Aorta (tissue), 5 donors: Measurements from ENCODE around the gene VPS33B. TPM values are rescaled to one million over a fixed set of nuclear protein-coding genes. Genes with fewer than 3 reads are reported as not detected.

Experiments
- ATAC-seq: fragments of 200-7000 bp; cut with Tn5 transposase; one replicate; pipeline ENCODE4 v1.9.1; 2022; ENCODE audit warnings: moderate library complexity; ENCODE audit not compliant: low FRiP score
- DNase-seq, 2 donors: peaks; one replicate each; pipeline ENCODE4 v3.0.0-alpha.2; 2020
- H3K27ac ChIP-seq, 2 donors: one replicate each; pipeline ENCODE4 v1.5.1; 2013; ENCODE audit warnings: low read length in 2 of 2, mild to moderate bottlenecking in 2 of 2, moderate library complexity in 2 of 2, control low read depth in 1 of 2, inconsistent platforms in 1 of 2, low read depth in 1 of 2
- H3K27me3 ChIP-seq, 2 donors: one replicate each; pipeline ENCODE4 v1.6.1; 2013; ENCODE audit warnings: control low read depth in 1 of 2, low read length in 1 of 2, mild to moderate bottlenecking in 1 of 2, moderate library complexity in 1 of 2; ENCODE audit not compliant: insufficient read depth in 2 of 2, control insufficient read depth in 1 of 2
- H3K36me3 ChIP-seq, 2 donors: one replicate each; pipeline ENCODE4 v1.6.1; 2013; ENCODE audit warnings: control low read depth in 1 of 2, low read length in 1 of 2, mild to moderate bottlenecking in 1 of 2; ENCODE audit not compliant: insufficient read depth in 2 of 2, control insufficient read depth in 1 of 2
- H3K4me1 ChIP-seq, 2 donors: one replicate each; pipeline ENCODE4 v1.6.1; 2013; ENCODE audit warnings: low read length in 2 of 2, control low read depth in 1 of 2, mild to moderate bottlenecking in 1 of 2, moderate library complexity in 1 of 2; ENCODE audit not compliant: insufficient read depth in 2 of 2, control insufficient read depth in 1 of 2
- H3K4me3 ChIP-seq, 2 donors: one replicate each; pipeline ENCODE4 v1.5.1; 2013; ENCODE audit warnings: low read length in 2 of 2, control low read depth in 1 of 2, mild to moderate bottlenecking in 1 of 2
- H3K9me3 ChIP-seq: one replicate; pipeline ENCODE4 v1.6.1; 2013; ENCODE audit warnings: mild to moderate bottlenecking, low read length; ENCODE audit not compliant: control insufficient read depth
- WGBS, 2 donors: extraction: QIAGEN DNeasy Blood & Tissue Kit; methylation state at CpG; one replicate each; pipeline ENCODE4 v1.1.7; 2013; 5-methylcytosine and 5-hydroxymethylcytosine counted together
- intact Hi-C, 2 donors: fragments of 100-400 bp; cut with DNase I; formaldehyde crosslinking; loops; one replicate each; pipeline versions ENCODE4 v1.14.2 to v1.15.0; 2022
- polyA plus RNA-seq, 2 donors: library from polyadenylated mRNA; stranded (reverse); fragments of 200-250 nt; gene quantifications; one replicate each; pipeline ENCODE4 v1.2.3, GENCODE V29; 2013
- total RNA-seq, 2 donors: library from RNA; stranded (reverse); fragmentation: NEBNext Ultra II Directional; extraction: Animal tissue kit (Norgen Biotek cat#: 25700); gene quantifications; one replicate each; pipeline ENCODE4 v1.2.1, GENCODE V29; 2021
- donor health status: healthy with polysubstance abuse.
- donor health status: Bipolar disorder and iron deficiency.
- donor health status: DM: no; HTN: no; CAD: no.
- donor health status: DM: no; HTN: no; CAD: no.
- donor health status: DM: yes; HTN: yes; CAD: no.

Gene VPS33B
- total and polyA plus RNA-seq, 4 donors: 4.8 to 14.8 (median 13.8) TPM

DNA sequence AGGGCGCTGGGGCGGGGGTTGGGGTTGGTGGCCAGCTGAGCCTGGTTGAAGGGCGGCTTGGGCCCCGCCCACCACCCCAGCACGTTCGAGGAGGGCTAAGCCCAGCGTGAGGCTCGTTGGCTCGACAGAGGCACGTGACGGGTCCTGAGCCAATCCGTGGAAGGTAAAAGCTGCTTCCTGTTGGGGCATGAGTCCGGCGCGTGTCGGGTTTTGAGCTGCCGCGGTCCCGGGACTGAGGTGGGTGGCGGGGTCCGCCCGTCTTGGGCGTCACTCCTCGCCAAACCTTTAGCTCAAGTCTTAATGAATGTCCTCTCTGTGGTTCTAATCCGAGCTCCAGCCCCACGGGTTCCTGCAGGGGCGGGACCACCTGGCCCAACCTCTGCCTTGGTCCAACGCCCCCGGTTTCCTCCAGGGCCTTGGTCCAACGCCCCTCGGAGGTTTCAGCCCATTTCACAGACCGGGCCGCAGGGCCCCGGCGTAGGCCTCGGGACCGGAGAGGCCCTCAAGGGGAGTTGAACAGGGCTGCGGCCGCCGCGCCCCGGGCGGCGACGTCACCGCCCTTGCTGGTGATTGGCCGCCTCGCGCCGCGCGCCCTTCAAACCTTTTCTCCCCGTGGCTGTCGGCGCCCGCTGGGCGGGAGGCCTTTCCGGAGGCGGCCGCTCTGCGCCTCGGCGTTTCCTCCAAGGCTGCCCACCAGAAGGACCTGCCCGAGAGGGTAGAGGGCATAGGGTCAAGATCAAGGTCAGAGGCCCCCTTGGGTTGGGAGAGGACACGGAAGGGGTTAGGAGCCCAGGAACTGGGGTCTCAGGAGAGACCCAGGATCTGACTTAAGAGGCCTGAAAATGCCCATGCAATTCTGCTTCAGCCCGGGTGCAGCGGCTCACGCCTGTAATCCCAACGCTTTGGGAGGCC, 67.4 kb downstream of the VPS33B start, which contains the start of gene RCCD1:
TSS of gene RCCD1 (plus strand) at position 173 of the 912 bp plus-strand sequence. CDS start 1,851 bp downstream, outside the sequence.
- intact Hi-C loops: loop anchor here (1.0 to 10.0 kb wide), 6 partner anchors 20 to 317 kb away; partner anchors contain the start of genes PRC1 (in 1 of the 2), UNC45A (in 1 of the 2) and VPS33B (in 1 of the 2)
- Histone ChIP-seq H3K27ac (peak within 1 kb of the TSS in 1 of 2 donors; percentile 78), H3K27me3 (no peaks in the 10 kb centered on the region), H3K4me3 (peak within 1 kb of the TSS; percentile 24 to 90), H3K4me1 (no peaks in the 10 kb centered on the region), H3K36me3 (peaks cover 5 to 6% of the 10 kb centered on the region in 2 donors), H3K9me3 (no peaks in the 10 kb centered on the region)
- WGBS, 2 donors: 2 to 4% methylated on average over 66 to 69 of the region's 69 CpGs
- DNase-seq (peak; percentile 98), ATAC-seq (peak; percentile 95)

- ATAC-seq: no peak
Measured at GRCh38 chr15:90953947-90954711, 68.3 kb downstream of the VPS33B start.

DNA sequence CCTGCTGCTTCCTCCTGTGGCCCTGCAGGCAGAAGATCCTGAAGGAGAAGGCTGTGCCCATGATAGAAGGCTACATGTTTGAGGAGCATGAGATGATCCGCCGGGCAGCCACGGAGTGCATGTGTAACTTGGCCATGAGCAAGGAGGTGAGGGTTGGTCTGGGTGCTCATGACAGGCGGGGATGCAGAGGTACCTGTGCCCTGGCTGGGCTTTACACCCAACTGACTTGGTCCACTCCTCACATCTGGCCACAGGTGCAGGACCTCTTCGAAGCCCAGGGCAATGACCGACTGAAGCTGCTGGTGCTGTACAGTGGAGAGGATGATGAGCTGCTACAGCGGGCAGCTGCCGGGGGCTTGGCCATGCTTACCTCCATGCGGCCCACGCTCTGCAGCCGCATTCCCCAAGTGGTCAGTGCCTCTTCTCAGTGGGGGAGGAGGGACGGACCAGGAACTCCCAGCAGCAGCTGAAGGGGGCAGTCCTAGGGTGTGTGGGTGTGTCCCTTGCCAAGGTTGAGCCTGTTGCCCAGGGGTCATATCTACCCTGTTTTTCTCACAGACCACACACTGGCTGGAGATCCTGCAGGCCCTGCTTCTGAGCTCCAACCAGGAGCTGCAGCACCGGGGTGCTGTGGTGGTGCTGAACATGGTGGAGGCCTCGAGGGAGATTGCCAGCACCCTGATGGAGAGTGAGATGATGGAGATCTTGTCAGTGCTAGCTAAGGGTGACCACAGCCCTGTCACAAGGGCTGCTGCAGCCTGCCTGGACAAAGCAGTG, 69.3 kb downstream of the VPS33B start:
- DNase-seq (peak in 1 of 2 donors; percentile 59), ATAC-seq (no peak)
- H3K36me3 ChIP-seq: peaks cover 6 to 11% of the 10 kb centered on the region in 2 donors
- H3K4me3 ChIP-seq: no peak overlapping the region
- no peaks in the 10 kb centered on the region for H3K9me3 ChIP-seq
- intact Hi-C loops: loop anchor here (10.0 kb wide), 2 partner anchors 72 to 82 kb away; partner anchors contain the start of gene VPS33B (in 1 of the 2)
- no peaks in the 10 kb centered on the region for H3K4me1 ChIP-seq
- H3K27ac ChIP-seq: no peak overlapping the region
- no peaks in the 10 kb centered on the region for H3K27me3 ChIP-seq
- WGBS, 2 donors: 88 to 92% methylated on average over 14 of the region's 14 CpGs

More at GRCh38 chr15:90953947-90954711, 68.3 kb downstream of the VPS33B start:
- H3K36me3 ChIP-seq: peaks cover 6 to 8% of the 10 kb centered on the region in 2 donors
- no peaks in the 10 kb centered on the region for H3K27me3 ChIP-seq
- DNase-seq: no peak
- no peaks in the 10 kb centered on the region for H3K4me1 ChIP-seq
- intact Hi-C loops: loop anchor here (1.0 to 10.0 kb wide), 3 partner anchors 19 to 81 kb away; partner anchors contain the start of genes UNC45A (in 1 of the 2) and VPS33B (in 1 of the 2)
- no peak overlapping the region for H3K27ac ChIP-seq
- H3K4me3 ChIP-seq: no peak overlapping the region
- WGBS, 2 donors: 71% methylated on average over 16 of the region's 16 CpGs
- no peaks in the 10 kb centered on the region for H3K9me3 ChIP-seq

DNA sequence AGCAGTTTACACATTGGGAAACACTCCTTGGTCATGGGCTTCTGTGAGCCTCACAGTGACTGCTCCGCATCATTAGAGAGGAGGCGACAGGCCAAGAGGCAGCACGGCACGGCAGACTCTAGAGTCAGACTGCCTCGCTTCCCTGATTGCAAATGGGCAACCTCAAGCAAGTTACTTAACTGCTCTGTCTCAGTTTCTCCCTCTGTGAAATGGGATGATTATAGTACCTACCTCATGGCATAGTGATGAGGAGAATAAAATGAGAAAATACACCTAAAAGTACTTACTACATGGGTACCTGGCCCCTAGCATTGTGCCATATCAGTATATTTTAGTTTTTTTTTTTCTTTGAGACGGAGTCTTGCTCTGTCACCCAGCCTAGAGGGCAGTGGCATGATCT, 71.7 kb downstream of the VPS33B start:
- no peak overlapping the region for H3K27ac ChIP-seq
- intact Hi-C loops: loop anchor here (10.0 kb wide), 2 partner anchors 74 to 84 kb away; partner anchors contain the start of gene VPS33B (in 1 of the 2)
- 91 to 95% methylated on average over 6 of the region's 6 CpGs for WGBS, 2 donors
- no peaks in the 10 kb centered on the region for H3K27me3 ChIP-seq
- H3K4me1 ChIP-seq: no peaks in the 10 kb centered on the region
- DNase-seq (no peak), ATAC-seq (no peak)
- no peak overlapping the region for H3K4me3 ChIP-seq
- no peaks in the 10 kb centered on the region for H3K9me3 ChIP-seq
- H3K36me3 ChIP-seq: peaks cover 6 to 16% of the 10 kb centered on the region in 2 donors

- no peak overlapping the region for H3K4me3 ChIP-seq
- H3K4me1 ChIP-seq: no peaks in the 10 kb centered on the region
- DNase-seq (no peak), ATAC-seq (no peak)
- no peaks in the 10 kb centered on the region for H3K27me3 ChIP-seq
- H3K9me3 ChIP-seq: no peaks in the 10 kb centered on the region
- 91 to 93% methylated on average over 23 of the region's 23 CpGs for WGBS, 2 donors
- H3K36me3 ChIP-seq: peaks cover 6 to 16% of the 10 kb centered on the region in 2 donors
- H3K27ac ChIP-seq: no peak overlapping the region
- intact Hi-C loops: loop anchor here (10.0 kb wide), 2 partner anchors 75 to 85 kb away; partner anchors contain the start of gene VPS33B (in 1 of the 2)
Measured at GRCh38 chr15:90949979-90950675, 72.3 kb downstream of the VPS33B start.

Other genes with a start within 250 kb of the VPS33B start
- 10 to 100 TPM; 62.3 to 65.8 TPM for gene FURIN, start 154.0 kb downstream of the VPS33B start, total RNA-seq
- gene FURIN, start 154.0 kb downstream of the VPS33B start, polyA plus RNA-seq: 10 to 100 TPM; 20.9 to 26.0 TPM
- 10 to 100 TPM; 39.8 to 68.3 TPM for gene FES, start 138.1 kb downstream of the VPS33B start, total RNA-seq
- gene FES, start 138.1 kb downstream of the VPS33B start, polyA plus RNA-seq: 10 to 100 TPM; 11.6 to 26.4 TPM
- 10 to 100 TPM; 56.7 to 82.4 TPM for gene MAN2A2, start 119.3 kb downstream of the VPS33B start, total RNA-seq
- 10 to 100 TPM; 19.2 to 49.2 TPM for gene MAN2A2, start 119.3 kb downstream of the VPS33B start, polyA plus RNA-seq
- 1 to 10 TPM; 7.3 to 7.7 TPM for gene HDDC3, start 90.0 kb downstream of the VPS33B start, total RNA-seq
- gene HDDC3, start 90.0 kb downstream of the VPS33B start, polyA plus RNA-seq: 10 to 100 TPM in 1 of 2 donors, 1 to 10 TPM in 1; 6.5 to 15.3 TPM
- 10 to 100 TPM; 65.5 to 90.1 TPM for gene UNC45A, start 87.3 kb downstream of the VPS33B start, total RNA-seq
- 10 to 100 TPM; 34.6 to 96.7 TPM for gene UNC45A, start 87.3 kb downstream of the VPS33B start, polyA plus RNA-seq
- gene RCCD1, start 67.7 kb downstream of the VPS33B start, total RNA-seq: 10 to 100 TPM in 1 of 2 donors, 1 to 10 TPM in 1; 5.9 to 12.3 TPM
- gene RCCD1, start 67.7 kb downstream of the VPS33B start, polyA plus RNA-seq: 1 to 10 TPM; 3.9 to 8.2 TPM
- 1 to 10 TPM; 7.7 to 8.1 TPM for gene PRC1, start 28.1 kb downstream of the VPS33B start, total RNA-seq
- 1 to 10 TPM; 3.5 to 6.0 TPM for gene PRC1, start 28.1 kb downstream of the VPS33B start, polyA plus RNA-seq
- gene SV2B, start 77.7 kb upstream of the VPS33B start, total RNA-seq: 1 to 10 TPM; 2.5 to 6.4 TPM
- not detected for gene SV2B, start 77.7 kb upstream of the VPS33B start, polyA plus RNA-seq